GM18909 (cell line): ENCODE results near the gene SLC13A1.
"Not testable (repeated sequence)": the region's sequence is repeated elsewhere in the genome, so short reads cannot be mapped to it uniquely, and the experiment has no call there.

ENCODE experiments used
- ATAC-seq: cut with Tn5 transposase; IDR thresholded peaks from one replicate; pipeline ENCODE4 v1.9.1; 2021; ENCODE audit warnings: mild to moderate bottlenecking; ENCODE audit not compliant: unreplicated experiment, poor library complexity

The SLC13A1 gene, protein sequence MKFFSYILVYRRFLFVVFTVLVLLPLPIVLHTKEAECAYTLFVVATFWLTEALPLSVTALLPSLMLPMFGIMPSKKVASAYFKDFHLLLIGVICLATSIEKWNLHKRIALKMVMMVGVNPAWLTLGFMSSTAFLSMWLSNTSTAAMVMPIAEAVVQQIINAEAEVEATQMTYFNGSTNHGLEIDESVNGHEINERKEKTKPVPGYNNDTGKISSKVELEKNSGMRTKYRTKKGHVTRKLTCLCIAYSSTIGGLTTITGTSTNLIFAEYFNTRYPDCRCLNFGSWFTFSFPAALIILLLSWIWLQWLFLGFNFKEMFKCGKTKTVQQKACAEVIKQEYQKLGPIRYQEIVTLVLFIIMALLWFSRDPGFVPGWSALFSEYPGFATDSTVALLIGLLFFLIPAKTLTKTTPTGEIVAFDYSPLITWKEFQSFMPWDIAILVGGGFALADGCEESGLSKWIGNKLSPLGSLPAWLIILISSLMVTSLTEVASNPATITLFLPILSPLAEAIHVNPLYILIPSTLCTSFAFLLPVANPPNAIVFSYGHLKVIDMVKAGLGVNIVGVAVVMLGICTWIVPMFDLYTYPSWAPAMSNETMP

DNA sequence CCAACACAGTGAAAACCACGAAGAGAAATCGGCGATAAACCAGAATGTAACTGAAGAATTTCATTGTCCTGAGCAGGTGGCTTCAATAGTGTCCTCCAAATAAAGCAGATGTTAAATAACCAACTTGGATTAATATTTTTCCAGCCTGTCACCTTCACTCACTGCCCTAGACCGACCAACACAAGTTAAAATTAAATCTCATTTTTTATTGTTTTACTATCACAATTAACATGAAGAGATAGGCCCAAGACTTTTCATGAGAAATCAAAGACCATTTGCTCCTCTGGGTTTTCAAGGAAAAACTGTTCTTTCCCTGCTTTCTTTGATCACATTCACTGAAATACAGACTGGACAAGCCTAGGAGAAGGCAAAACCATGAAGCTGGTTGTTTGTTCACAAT lies at the start of gene SLC13A1:
SLC13A1 (minus strand) TSS at position 87 of the 400 bp plus-strand sequence; CDS start at position 64, 23 bp downstream.
- ATAC-seq: no peak

DNA sequence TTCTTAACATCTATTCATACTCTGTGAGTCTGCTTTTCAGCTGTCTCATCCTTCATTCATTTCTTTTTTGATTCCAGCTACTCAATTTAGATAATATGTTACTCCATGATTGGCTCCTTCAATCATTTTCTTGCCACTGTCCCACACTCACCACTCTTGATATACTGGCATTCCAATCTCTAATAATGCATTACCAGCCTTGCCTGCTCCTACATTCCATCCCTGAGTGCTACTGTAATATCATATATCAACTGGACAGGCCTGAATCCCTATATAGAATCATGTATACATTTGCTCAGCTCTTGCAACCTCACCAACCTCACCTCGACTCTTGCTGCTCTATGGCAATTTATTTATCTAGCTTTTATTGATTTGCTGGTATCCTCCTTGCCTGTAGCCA lies 45.0 kb upstream of the SLC13A1 start:
- ATAC-seq: no peak

DNA sequence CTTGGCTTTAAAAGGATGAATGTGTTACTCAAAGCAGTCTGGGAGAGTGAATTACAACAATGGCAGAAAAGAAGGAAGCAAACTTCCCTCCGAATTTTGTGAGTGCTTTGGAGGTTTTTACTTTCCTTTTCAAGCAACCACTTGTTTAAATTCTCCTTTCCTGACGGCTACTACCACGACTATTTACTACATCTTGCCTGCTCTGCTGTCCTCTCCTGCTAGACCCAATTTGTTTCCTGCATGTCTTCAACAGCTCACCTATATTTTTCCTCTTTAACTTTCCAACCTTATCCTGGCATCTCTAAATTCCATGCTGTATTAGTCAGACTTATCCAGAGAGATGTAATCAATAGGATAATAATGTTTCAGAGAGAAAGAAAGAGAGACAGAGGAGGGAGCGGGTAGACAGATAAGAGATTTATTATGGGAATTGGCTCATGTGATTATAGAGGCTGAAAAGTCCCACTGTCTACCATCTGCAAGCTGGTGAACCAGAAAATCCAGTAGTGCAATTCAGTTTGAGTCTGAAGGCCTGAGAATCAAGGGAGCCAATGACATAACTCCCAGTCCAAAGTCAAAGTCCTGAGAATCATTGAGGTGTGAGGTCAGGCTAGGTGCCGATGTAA lies 42.8 kb upstream of the SLC13A1 start:
- ATAC-seq: no peak

DNA sequence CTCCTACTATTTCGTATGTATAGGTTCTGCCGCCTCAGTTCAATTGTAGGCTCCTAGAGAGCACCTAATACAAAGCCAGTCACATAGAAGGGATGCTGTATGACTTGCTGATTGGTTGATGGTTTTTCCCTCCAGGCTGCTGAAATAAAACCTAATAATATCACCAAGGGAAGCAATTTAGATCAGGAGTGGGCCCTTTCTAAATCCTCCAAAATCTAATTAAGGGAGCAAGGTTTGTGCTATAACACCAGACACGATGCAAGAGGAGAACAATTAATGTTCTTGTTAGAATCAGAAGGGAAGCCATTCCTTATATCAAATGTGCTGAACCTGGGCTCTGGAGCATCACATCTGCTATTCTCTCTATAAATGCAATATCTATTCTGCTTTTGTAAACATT lies 42.0 kb upstream of the SLC13A1 start:
- no peak for ATAC-seq

GRCh38 chr7:123231021-123232000 lies 31.5 kb upstream of the SLC13A1 start:
- no peak for ATAC-seq

DNA sequence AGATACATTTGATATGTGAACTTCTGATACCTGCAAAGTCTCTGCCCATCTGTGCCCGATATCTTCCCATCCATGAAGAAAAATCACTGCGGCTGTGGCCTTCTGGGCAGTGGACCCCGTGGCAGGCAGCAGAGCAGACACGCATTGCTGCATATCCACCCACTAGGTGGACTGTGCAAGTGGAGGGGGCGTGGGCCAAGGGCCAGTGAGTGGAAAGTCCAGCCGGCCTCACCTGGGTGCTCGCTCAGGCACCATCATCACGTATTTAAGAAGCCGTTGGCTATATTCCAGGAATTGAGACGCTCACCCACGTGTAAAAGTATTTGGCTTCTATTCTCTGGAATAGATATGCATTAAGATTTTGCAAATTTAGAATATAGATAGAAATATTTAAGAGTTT lies 30.8 kb upstream of the SLC13A1 start:
- no peak for ATAC-seq

DNA sequence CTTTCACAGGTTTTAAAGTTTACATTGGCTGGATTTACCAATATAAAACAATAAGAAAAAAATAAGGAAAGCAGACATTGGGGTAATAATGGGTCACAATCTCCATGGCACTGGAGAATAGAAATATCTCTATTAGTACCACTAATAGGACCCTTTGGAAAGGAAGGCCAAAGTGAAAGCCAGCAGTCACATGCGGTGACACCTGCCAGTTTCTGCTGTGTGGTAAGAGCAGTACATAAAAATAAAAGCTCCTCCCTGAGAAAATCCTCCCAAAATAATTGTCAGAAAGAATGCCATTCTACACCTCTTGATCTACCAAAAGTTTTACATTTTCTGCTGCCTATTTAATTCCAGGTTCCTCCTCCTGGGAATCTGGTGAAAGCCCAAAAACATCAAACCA lies 30.4 kb upstream of the SLC13A1 start:
- ATAC-seq: no peak

DNA sequence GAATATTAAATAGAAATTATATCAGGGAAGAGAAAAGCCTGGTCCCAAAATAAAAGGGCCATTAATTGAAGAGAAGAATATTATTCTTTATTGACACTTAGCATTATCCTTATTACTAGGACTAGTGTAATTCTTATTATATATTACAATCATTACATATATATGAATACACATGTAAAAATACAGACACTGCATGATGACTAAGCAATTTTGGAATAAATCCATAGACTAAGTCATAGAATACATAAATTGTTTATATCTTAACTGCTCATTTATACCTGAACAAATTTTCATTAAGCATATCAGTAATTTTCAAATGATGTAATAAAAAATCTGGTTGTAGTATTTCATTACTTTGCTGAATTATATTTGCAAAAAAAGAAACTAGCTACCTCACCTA lies 29.7 kb upstream of the SLC13A1 start:
- ATAC-seq: no peak

DNA sequence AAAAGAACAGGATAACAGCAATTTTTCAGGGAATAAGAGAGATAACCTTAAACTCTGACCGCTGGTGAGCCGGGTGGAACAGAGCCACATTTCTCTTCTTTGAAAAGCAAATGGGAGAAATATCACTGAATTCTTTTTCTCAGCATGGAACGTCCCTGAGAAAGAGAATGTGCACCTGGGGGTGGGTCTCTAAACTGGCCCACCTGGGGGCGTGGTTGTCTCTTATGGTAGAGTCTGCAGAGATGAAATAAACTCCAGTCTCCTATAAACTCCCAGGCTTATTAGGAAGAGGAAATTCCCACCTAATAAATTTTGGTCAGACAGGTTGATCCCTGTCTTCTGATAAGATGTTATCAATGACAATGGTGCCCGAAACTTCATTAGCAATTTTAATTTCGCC lies 27.9 kb upstream of the SLC13A1 start:
- not testable (repeated sequence) for ATAC-seq

- ATAC-seq: no peak
Observed at GRCh38 chr7:123220396-123220795, 20.6 kb upstream of the SLC13A1 start.

DNA sequence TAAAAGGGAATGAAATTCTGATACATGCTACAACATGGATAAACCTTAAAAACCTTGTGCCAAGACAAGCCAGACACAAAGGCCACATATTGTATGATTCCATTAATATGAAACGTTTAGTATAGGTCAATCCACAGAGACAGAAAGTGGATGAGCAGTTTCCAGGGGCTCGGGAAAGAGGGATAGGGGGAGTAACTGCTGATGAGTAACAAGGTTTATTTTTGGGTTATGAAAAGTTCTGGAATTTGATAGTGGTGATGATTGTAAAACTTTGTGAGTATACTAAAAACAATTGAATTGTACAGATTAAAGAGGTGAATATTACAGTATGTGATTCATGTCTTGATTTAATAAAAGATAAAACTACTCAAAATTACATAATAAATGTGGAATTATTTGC lies 19.1 kb upstream of the SLC13A1 start:
- ATAC-seq: no peak

GRCh38 chr7:123216825-123217224 lies 17.1 kb upstream of the SLC13A1 start:
- ATAC-seq: no peak

- no peak for ATAC-seq
Observed at GRCh38 chr7:123215350-123215749, 15.6 kb upstream of the SLC13A1 start.

- no peak for ATAC-seq
Observed at GRCh38 chr7:123211545-123211944, 11.8 kb upstream of the SLC13A1 start.

GRCh38 chr7:123210986-123211385 lies 11.2 kb upstream of the SLC13A1 start:
- ATAC-seq: no peak

- ATAC-seq: no peak
Observed at GRCh38 chr7:123209786-123210185, 10.0 kb upstream of the SLC13A1 start.

- ATAC-seq: no peak
Observed at GRCh38 chr7:123208793-123209192, 9.0 kb upstream of the SLC13A1 start.

GRCh38 chr7:123204206-123204835 lies 4.6 kb upstream of the SLC13A1 start:
- ATAC-seq: no peak

GRCh38 chr7:123201901-123202300 lies 2.1 kb upstream of the SLC13A1 start:
- no peak for ATAC-seq
